ENCODE results near the gene RAB40B. TPM values are rescaled to one million over a fixed set of nuclear protein-coding genes. Genes with fewer than 3 reads are reported as not detected.

Gene RAB40B
- polyA plus RNA-seq, 2 of the 4 experiments (the other 2 are of a cell fraction), result 5.6 to 9.4 TPM

DNA sequence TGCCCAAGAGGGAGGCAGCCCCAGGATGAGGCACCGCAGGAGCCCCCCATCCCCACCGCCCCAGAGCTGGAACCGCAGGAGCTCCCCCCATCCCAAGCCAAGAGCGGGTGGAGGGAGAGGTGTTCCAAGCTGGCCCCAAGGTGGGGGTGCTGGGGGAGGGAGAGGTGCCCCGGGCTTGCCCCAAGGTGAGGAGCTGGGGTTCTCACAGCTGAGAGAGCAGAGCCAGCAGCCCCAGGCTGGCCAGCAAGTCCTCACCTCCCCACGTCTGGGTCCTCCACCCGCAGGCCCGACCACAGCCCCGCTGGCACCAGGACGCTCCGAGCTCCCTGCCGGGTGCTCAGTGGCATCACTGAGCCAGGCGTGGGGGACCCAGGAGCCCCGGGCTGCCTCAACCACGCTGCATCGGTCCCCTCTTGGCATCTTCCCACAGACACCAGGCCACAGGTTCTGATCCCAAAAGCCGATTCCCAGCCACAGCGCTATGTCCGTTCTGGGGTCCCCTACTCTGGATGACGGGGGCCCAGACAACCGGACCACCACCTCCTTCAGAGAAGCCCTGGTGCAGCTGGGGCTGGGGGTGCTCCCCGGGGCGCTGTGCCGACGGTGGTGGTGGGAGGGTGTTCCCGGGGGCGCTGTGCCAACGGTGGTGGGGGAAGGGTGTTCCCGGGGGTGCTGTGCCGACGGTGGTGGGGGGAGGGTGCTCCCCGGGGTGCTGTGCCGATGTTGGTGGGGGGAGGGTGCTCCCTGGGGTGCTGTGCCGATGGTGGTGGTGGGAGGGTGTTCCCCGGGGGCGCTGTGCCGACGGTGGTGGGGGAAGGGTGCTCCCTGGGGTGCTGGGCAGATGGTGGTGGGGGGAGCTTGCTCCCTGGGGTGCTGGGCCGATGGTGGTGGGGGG is 34.9 kb downstream of the RAB40B start:
- WGBS (ENCODE audit: missing lambda C conversion rate), result 82% methylated on average over 18 of the region's 39 CpGs
- CTCF ChIA-PET, result interaction anchor here (2.1 to 19.3 kb wide), 2 partner anchors 24 to 109 kb away, joined by 7 to 450 read pairs; no protein-coding TSS in a partner anchor
- no peak overlapping the region for H3K4me3 ChIP-seq
- H3K9me3 ChIP-seq, result no peaks in the 10 kb centered on the region
- H3K4me2 ChIP-seq, result no peak overlapping the region
- POLR2A ChIA-PET, result interaction anchor here (1.4 kb wide), 1 partner anchor 53 kb away, joined by 3 read pairs; the partner anchor contains the start of gene FN3KRP
- no peak overlapping the region for H3K27ac ChIP-seq
- no peak for TF ChIP-seq FOSL2 (IDR thresholded peaks at IDR 0.05)
- no peak for TF ChIP-seq FOSL2 (CRISPR knock-in tag; IDR thresholded peaks at IDR 0.05)
- no peak for TF ChIP-seq KDM1A (IDR thresholded peaks at IDR 0.05; ENCODE audit: low read depth)
- TF ChIP-seq, protein P1, sequence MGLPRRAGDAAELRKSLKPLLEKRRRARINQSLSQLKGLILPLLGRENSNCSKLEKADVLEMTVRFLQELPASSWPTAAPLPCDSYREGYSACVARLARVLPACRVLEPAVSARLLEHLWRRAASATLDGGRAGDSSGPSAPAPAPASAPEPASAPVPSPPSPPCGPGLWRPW (IDR thresholded peaks at IDR 0.05), result no peak
- TF ChIP-seq NPAS2 (CRISPR knock-in tag; IDR thresholded peaks at IDR 0.05; ENCODE audit: borderline replicate concordance), result no peak
- no peak for TF ChIP-seq KDM5A (IDR thresholded peaks at IDR 0.05)
- TF ChIP-seq, protein P2, sequence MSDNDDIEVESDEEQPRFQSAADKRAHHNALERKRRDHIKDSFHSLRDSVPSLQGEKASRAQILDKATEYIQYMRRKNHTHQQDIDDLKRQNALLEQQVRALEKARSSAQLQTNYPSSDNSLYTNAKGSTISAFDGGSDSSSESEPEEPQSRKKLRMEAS (IDR thresholded peaks at IDR 0.05), result no peak
- TF ChIP-seq RFX5 (IDR thresholded peaks at IDR 0.05), result no peak
- TF ChIP-seq, protein P3, sequence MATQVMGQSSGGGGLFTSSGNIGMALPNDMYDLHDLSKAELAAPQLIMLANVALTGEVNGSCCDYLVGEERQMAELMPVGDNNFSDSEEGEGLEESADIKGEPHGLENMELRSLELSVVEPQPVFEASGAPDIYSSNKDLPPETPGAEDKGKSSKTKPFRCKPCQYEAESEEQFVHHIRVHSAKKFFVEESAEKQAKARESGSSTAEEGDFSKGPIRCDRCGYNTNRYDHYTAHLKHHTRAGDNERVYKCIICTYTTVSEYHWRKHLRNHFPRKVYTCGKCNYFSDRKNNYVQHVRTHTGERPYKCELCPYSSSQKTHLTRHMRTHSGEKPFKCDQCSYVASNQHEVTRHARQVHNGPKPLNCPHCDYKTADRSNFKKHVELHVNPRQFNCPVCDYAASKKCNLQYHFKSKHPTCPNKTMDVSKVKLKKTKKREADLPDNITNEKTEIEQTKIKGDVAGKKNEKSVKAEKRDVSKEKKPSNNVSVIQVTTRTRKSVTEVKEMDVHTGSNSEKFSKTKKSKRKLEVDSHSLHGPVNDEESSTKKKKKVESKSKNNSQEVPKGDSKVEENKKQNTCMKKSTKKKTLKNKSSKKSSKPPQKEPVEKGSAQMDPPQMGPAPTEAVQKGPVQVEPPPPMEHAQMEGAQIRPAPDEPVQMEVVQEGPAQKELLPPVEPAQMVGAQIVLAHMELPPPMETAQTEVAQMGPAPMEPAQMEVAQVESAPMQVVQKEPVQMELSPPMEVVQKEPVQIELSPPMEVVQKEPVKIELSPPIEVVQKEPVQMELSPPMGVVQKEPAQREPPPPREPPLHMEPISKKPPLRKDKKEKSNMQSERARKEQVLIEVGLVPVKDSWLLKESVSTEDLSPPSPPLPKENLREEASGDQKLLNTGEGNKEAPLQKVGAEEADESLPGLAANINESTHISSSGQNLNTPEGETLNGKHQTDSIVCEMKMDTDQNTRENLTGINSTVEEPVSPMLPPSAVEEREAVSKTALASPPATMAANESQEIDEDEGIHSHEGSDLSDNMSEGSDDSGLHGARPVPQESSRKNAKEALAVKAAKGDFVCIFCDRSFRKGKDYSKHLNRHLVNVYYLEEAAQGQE (IDR thresholded peaks at IDR 0.05), result no peak
- TF ChIP-seq GATA3 (IDR thresholded peaks at IDR 0.05; ENCODE audit: borderline replicate concordance), result no peak
- peaks cover under 1% of the 10 kb centered on the region; the same call in 2 of the 3 replicates for H3K4me1 ChIP-seq
- no peak for FAIRE-seq
- no peak for DNase-seq (ENCODE audit: low read depth in 1 of 2, low spot score in 1 of 2)
- no peak for ATAC-seq

DNA sequence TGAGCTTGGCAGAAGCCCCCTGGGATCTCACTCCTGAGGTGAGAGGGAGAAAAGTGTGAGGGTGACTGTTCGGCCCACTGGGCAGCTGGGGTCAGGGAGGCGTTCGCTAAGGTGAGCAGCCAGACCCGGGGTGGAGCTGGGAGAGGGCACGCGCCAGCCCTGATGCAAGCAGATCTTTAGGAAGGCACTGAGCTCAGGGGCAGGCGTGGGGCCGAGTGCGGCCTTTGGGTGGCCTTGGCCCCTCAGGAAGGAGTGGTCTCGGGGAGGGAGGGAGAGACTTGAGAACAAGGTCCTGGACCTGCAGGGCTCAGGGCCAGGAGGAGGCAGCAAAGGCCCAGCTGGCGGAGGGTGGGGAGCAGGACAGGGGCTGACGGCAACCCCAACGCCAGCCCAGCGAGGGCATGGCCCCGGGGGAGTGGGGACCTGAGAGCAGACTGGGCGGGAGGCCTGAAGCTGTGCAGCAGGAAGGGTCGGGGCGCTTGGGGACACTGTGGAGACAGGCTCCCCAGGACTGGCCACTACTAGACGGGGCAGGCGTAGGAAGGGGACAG is 35.7 kb downstream of the RAB40B start:
- Histone ChIP-seq H3K4me1 (no peaks in the 10 kb centered on the region), H3K9me3 (no peaks in the 10 kb centered on the region), H3K4me2 (no peak overlapping the region), H3K27ac (no peak overlapping the region), H3K4me3 (no peak overlapping the region)
- 91% methylated on average over 20 of the region's 20 CpGs for WGBS (ENCODE audit: missing lambda C conversion rate)
- no peak for TF ChIP-seq FOSL2 (IDR thresholded peaks at IDR 0.05)
- TF ChIP-seq FOSL2 (CRISPR knock-in tag; IDR thresholded peaks at IDR 0.05), result no peak
- ChIA-PET CTCF (interaction anchor here (0.6 to 19.3 kb wide), 6 partner anchors 12 to 109 kb away, joined by 3 to 450 read pairs (median 4); no protein-coding TSS in a partner anchor), POLR2A (interaction anchor here (1.4 kb wide), 1 partner anchor 54 kb away, joined by 3 read pairs; the partner anchor contains the start of gene FN3KRP)
- DNase-seq (ENCODE audit: low read depth in 1 of 2, low spot score in 1 of 2) (no peak), FAIRE-seq (no peak), ATAC-seq (peak in 1 of 2 experiments; percentile 15; a peak in 3 of 6 replicates)

DNA sequence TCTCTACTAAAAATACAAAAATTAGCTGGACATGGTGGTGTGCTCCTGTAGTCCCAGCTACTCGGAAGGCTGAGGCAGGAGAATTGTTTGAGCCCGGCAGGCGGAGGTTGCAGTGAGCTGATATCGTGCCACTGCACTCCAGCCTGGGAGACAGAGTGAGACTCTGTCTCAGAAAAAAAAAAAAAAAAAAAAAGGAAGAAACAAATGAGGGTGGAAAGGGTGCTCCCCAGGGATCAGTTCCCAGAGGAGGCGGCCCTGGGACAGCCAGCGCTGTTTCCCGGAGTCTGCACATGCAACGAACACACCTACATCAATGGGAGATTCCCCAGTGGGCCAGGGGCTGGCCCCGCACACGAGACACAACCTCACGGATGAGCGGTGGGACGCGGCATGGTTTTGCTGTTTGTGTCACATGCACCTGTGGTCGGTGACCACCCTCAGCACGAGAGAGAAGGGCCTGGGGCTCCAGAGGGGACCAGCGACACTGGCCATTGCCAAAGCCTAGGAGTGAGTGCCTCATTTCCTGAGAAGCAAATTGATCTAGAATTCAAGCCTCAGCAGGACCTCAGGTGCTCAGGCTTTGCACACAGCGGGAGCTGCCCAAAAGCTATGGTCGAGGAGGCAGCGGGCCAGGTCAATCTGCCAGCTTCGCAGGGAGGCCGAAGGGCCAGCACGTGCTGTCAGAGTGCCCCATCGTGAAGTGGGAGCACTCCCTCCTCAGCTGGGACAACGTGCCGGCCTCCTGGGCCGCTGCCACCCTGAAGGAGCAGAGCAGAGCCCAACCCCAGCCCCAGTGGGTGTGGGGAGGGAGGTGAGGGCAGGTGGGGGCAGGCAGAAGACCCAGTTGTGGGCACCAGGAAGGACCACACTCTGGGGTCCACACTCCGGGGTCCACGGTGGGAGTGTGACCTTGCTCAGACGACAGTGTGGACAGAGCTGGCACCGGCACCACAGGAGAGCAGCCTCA is 36.5 kb downstream of the RAB40B start:
- FAIRE-seq (no peak), ATAC-seq (no peak; a peak in 1 of 6 replicates)

More for the DNA sequence above, 36.5 kb downstream of the RAB40B start:
- CTCF ChIA-PET, result interaction anchor here (0.9 to 19.3 kb wide), 4 partner anchors 11 to 110 kb away, joined by 4 to 450 read pairs (median 4); no protein-coding TSS in a partner anchor
- 83% methylated on average over 29 of the region's 31 CpGs for WGBS (ENCODE audit: missing lambda C conversion rate)
- DNase-seq (ENCODE audit: low read depth in 1 of 2, low spot score in 1 of 2), result no peak
- Histone ChIP-seq H3K4me3 (no peak overlapping the region), H3K27ac (no peak overlapping the region), H3K4me2 (no peak overlapping the region), H3K9me3 (no peaks in the 10 kb centered on the region), H3K4me1 (no peaks in the 10 kb centered on the region)
- POLR2A ChIA-PET, result interaction anchor here (1.4 kb wide), 1 partner anchor 55 kb away, joined by 3 read pairs; the partner anchor contains the start of gene FN3KRP
- TF ChIP-seq HOXB5 (CRISPR knock-in tag; IDR thresholded peaks at IDR 0.05) (no peak), EP300 (IDR thresholded peaks at IDR 0.05) (no peak), PHF8 (IDR thresholded peaks at IDR 0.05; ENCODE audit: borderline replicate concordance, low read depth) (no peak), EHMT2 (IDR thresholded peaks at IDR 0.05; ENCODE audit: low read depth) (no peak), CBX8 (IDR thresholded peaks at IDR 0.05) (no peak), MAFK (IDR thresholded peaks at IDR 0.05; ENCODE audit: partially characterized antibody) (no peak), CHD4 (IDR thresholded peaks at IDR 0.05; ENCODE audit: borderline replicate concordance) (no peak)
- TF ChIP-seq, protein P4, sequence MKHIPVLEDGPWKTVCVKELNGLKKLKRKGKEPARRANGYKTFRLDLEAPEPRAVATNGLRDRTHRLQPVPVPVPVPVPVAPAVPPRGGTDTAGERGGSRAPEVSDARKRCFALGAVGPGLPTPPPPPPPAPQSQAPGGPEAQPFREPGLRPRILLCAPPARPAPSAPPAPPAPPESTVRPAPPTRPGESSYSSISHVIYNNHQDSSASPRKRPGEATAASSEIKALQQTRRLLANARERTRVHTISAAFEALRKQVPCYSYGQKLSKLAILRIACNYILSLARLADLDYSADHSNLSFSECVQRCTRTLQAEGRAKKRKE (CRISPR knock-in tag; IDR thresholded peaks at IDR 0.05; ENCODE audit: low read depth), result no peak
